GM21723 (cell line): ENCODE results near the gene C16orf87.

Source experiments
- ATAC-seq: cut with Tn5 transposase; IDR thresholded peaks from one replicate; pipeline ENCODE4 v1.9.1; 2021; ENCODE audit warnings: mild to moderate bottlenecking, moderate library complexity; ENCODE audit not compliant: unreplicated experiment

The C16orf87 gene

DNA sequence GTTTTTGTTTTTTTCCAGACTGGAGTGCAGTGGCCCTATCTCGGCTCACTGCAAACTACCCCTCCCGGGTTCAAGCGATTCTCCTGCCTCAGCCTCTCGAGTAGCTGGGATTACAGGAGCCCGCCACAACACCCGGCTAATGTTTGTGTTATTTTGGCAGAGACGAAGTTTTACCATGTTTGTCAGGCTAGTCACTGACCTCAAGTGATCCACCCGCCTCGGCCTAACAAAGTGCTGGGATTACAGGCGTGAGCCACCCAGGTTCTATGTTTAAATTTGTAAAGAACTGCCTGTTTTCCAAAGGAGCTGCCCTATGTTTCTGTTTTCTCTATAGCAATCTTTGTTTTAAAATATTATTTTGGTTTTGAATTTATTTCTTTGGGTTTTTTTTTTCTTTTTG is 13.8 kb upstream of the C16orf87 start:
- ATAC-seq, result no peak

DNA sequence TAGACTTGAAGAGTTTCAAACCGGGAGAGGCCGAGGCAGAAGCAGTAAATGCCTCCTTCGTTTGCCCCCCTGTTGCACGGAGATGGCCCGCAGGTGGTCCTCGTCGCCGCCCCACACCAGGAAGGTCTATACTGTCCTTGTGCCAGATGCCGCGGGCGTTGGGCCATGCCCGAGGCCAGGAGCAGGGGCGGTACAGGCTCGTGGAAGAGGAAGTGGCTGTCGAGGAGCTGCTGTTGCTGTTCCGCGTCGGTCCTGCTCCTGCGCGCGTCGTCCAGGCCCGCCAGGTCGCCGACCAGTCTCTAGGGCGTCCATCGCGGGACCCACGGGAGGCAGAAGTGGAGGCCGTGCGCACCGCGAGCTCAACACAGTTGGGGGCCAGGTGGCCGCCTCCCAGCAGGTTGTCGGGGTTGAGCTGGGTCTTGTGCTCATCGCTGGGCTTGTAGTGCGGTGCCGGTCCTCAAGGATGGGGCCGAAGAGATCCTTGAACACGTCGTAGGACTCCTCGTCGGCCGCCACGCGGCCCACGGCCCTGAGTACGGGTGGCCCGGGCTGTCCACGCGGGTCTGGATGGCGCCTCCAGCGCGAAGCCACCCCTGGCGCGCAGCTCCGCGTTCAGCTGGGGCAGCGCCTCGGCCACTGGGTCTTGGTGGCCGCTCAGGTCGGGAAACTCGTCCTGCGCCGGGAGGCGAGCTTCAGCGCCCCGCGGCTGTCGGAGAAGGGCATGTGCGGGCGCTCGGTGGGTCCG is 13.1 kb upstream of the C16orf87 start:
- ATAC-seq, result no peak

DNA sequence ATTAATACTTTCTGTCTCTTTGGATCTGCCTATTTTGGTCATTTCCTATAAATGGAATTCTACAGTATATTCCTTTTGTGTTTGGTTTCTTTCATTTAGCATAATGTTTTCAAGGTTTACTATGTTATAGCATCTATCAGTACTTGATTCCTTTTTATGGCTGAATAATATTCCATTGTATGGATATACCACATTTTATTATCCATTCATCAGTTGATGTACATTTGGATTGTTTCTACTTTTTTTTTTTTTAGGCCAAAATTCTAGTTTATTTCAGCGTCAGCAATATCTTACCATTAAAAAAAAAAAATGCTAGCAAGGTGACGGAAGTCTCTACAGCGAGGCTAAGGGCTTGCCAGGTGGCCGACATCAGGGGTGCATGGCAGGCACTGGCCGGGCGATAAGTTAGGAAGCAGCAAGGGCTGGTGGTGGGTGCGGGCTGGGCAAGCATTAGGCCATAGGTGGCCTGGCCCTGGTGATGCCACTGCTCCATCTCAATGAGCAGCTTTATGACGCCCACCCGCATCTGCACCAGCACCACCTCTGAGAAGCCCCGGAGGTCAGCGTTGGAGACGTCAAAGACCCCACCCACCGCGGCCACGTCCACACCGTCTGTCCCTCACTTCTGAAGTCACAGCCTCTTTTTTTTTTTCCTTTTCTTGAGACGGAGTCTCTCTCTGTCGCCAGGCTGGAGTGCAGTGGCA is 11.4 kb upstream of the C16orf87 start:
- ATAC-seq, result no peak

DNA sequence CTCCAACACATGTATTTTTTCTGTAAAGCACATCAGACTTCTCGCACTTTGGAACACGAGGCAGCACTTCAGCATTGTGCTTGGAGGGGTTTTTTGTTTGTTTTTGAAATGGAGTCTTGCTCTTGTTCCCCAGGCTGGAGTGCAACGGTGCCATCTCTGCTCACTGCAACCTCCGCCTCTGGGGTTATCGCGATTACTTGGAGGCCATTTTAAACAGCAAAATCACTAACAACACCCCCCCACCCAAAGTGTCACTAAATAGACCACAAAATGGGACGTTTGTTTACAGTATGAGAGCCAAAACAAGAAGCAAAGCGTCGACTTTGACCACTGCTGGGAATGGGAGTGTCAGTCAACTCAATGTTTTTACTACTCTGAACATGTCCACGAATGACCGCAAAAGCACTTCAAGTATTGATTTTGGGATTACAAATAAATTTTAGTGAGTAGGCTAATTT is 9.0 kb upstream of the C16orf87 start:
- no peak for ATAC-seq

DNA sequence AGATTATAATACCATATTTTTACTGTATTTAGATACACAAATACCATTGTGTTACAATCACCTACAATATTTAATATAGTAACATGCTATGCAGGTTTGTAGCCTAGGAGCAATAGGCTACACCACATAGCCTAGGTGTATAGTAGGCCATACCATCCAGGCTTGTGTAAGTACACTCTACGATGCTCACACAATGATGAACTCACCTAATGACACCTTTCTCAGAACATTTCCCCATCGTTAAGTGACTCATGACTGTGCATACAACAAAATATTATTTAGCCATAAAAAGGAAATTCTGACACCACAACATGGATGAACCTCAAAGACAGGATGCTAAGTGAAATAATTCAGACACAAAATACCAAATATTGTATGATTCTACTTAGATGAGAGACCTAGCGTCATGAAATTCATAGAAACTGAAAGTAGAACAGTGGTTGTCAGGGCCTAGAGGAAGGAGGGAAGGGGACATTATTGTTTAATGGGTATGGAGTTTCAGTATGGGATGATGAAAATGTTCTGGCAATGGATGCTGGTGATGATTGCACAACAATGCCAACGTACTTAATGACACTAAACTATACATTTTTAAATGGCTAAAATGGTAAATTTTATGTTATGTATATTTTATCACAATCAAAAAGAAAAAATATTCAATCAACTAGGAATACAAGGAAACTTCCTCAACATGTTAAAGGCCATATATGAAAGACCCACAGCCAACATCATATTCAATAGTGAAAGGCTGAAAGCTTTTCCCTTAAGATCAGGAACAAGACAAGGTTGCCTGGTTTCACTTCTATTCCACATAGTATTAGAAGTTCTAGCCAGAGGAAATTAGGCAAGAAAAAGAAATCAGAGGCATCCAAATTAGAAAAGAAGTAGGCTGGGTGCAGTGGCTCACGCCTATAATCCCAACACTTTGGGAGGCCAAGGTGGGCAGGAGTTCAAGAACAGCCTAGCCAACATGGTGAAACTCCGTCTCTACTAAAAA is 5.9 kb upstream of the C16orf87 start:
- no peak for ATAC-seq

DNA sequence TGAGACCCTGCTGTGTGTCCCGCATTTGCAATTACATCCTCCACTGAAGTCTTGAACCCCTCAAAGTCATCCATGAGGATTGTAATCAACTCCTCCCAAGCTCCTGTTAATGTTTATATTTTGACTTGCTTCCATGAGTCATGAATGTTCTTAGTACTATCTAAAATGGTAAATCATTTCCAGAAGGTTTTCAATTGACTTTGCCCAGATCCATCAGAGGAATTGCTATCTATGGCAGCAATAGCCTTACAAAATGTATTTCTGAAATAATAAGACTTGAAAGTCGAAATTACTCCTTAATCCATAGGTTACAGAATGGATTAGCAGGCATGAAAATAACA is 2.5 kb upstream of the C16orf87 start:
- ATAC-seq, result no peak

DNA sequence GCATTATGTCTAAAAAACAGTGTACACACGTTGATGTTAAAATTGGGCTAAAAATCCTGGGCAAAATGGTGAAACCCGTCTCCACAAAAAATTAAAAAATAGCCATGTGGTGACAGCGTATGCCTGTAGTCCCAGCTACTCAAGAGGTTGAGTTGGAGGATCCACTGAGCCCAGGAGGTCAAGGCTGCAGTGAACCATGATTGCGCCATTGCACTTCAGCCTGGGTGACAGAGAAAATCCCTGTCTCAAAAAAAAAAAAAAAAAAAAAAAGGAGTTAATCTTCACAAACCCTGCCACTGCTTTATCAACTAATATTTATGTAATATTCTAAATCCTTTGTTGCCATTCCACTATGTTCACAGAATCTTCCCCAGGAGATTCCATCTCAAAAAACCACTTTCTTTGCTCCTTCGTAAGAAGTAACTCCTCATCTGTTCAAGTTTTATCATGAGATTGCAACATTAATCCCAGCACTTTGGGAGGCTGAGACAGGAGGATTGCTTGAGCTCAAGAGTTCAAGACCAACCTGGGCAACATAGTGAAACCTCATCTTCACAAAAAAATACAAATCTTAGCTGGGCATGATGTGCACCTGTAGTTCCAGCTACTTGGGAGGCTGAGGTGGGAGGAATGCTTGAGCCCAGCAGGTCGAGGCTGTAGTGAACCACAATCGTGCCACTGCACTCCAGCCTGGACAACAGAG is 1.9 kb upstream of the C16orf87 start:
- no peak for ATAC-seq

DNA sequence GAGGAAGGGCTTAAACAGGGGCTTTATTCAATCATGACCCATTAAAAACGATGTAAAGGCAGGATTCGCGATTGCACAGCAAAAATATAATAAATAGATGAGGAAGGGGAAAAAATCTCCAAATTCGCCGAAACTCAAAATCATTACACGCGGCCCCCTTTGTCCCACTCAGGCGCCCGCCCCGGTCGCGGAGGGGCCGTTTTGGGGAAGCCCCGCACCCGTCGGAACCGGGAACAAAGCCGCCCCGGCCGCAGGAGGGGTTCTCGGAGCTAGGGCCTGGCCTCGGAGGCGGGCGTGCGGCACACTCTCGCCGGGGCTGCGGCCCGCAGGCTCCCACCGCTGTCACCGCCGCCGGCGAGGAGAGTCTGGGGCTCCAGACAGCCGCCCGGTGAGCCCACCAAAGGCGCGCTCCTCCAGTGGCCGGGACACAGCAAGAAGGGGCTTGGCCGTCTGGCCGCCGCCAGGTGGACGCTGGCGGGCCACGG is 521 bp downstream of the C16orf87 start:
- ATAC-seq, result peak; percentile 24

DNA sequence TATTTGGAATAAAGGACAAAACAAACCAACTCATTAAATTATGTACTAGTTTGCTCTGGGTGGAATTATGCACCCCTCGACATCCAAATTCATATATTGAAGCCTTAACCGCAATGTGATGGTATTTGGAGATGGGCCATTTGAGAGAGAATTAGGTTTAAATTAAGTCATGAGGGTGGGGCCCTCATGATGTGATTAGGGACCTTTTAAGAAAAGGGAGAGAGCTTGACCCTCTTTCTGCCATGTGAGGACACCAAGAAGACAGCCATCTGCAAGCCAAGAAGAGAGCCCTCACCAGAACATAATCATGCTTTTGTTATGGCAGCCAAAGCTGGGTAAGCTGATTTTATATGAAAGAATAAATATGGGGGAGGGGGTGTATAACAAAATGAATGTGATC is 2.0 kb downstream of the C16orf87 start:
- ATAC-seq, result no peak

DNA sequence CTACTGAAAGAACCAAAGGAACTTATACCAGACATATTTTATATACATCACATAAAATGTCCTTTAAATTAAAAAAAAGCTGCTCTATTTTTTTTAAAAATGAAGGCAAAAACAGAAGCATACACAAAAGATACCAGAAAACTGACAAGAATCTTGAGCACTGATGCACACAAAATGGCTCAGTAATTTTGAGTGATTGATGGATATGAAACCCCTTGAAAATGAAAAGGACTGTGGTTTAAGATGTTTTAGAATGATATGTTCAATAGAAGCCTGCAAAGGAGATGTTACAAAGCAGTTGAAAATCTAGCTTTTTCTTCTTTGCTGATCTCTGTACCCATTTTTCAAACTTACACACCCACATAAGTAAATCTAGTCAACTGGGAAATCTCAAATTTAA is 2.7 kb downstream of the C16orf87 start:
- ATAC-seq, result no peak

DNA sequence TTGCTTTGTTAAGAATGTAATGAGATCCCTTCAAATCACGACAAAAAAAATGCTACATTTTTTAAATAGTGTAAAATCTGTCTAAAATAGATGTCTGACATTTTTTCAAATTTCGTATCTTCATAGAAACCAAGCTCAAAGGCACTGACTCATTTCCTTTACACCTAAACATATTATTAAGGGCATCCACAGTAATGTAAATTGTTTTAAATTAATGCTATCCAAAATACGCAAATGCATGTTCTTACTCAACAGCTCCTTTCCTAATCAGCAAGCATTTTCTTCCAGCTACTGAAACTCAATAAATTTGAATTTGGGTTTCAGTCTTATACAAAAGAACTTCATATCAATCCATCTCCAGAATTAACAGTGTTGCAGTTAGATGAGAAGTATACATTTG is 4.3 kb downstream of the C16orf87 start:
- no peak for ATAC-seq

DNA sequence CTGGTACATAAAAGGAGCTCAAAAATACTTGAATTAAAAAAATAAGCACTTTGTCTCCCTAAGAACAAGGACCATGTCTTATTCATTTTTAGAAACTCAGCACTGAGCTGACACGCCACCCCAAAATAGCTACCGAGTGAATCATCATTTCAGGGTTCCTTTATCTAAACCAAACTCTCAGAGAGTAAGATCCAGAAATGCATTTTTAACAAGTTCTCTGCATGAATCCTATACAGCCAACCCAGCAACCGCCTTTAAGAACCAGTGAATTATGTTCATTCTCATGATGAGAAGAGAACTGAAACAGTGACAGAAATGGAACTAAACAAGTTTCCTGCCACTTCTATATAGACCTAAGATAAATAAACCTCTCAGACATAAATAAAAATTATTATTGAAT is 8.7 kb downstream of the C16orf87 start:
- ATAC-seq, result peak; percentile 84

DNA sequence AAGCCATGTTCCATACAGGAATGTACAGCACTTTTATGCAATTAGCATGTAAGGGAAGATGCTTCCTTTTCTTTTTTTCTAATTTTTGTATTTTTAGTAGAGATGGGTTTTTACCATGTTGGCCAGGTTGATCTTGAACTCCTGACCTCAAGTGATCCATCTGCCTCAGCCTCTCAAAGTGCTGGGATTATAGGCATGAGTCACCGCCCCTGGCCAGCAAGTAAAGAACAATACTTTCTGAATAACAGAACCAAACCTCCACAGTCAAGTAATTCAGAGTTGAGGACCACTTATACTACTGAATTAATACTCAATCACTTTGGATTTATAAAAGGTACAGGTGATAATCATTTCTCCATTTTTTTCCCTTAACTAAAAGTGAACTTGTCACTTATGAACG is 13.0 kb downstream of the C16orf87 start:
- ATAC-seq, result no peak

DNA sequence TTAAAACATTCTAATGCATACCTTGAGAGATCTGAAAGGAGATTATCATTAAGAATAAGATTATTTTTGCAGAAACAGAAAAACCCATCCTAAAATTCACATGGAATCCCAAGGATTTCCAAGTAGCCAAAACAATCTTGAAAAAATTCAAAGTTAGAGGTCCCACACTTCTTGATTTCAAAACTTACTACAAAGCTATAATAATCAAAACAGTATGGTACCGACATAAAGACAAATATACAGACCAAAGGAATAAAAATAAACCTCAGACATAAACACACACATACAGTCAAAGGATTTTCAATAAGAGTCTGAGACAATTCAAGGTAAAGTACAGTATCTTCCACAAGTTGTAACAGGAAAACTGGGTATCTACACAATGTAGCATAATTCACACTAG is 16.2 kb downstream of the C16orf87 start:
- ATAC-seq, result no peak

DNA sequence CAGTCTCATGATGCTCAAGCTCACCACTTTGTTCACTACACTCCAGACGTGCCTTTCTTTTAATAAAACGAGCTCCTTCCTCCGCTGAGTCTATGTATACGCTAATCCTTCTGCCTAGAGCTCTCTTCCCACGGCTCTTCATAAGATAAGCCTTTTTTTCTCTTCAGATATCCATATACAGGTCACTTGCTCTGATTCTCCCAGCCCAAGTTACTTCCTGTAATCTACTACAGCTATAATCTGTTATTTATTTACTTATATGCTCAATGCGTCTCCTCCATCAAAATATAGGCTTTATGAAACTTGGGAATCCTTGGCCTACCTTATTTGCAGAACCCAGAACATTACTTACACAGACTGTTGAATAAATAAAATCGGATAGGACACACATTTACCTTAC is 17.4 kb downstream of the C16orf87 start:
- ATAC-seq, result no peak

DNA sequence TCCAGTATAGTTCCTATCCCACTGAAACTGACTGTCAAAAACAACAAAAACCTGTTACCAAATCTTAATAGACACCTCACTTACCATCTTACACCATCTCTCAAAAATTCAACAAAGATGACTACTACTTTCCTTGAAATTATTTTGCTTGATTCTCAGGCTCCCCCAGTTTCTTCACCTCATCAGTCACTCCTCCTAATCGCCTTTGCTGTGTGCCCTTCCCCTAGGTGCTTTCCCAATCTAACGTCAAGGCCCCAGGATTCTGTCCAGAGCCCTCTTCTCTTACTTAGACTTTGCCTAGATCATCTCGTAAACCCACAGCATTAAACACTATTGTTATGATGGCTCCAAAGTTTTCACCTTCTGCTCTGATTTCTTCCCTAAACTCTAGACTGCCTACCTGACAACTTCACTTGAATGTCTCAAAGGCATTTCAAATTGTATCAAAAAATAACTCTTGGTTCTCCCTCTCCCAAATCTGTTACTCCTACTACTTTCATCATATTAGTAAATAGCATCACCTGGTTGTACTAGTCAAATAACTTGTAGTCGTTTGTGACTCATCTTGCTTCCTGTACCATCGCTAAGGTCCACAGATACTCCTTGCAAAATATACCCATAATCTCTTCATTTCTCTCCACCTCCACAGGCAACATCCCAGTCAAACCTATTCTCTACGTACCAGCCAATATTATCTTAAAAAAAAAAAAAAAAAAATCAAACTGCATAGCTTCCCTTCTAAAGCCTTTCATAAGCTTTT is 18.0 kb downstream of the C16orf87 start:
- no peak for ATAC-seq

DNA sequence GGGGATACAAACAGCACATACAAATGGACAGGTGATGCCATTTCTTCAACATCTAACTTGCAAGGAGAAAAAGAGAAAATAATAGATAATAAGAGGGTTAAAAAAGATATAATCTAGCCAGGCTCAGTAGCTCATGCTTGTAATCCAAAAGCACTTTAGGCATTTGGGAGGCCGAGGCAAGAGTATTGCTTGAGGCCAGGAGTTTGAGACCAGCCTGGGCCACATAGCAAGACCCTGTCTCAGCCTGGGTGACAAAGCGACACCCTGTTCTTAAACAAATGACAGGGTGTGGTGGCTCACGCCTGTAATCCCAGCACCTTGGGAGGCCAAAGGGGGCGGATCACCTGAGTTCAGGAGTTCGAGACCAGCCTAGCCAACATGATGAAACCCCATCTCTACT is 19.3 kb downstream of the C16orf87 start:
- no peak for ATAC-seq

DNA sequence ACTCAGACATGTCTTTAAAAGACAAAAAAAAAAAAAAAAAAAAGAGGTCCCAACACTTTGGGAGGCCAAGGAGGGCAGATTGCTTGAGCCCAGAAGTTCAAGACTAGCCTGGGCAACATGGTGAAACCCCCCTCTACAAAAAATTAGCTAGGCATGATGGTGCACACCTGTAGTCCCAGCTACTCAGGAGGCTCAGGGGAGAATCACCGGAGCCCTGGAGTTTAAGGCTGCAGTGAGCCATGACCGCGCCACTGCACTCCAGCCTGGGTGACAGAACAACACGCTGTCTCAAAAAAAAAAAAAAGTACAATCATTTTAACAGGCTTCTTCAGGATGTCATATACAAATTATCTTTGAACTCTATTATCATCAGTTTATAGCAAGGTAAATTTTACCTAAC is 22.0 kb downstream of the C16orf87 start:
- ATAC-seq, result peak; percentile 79

DNA sequence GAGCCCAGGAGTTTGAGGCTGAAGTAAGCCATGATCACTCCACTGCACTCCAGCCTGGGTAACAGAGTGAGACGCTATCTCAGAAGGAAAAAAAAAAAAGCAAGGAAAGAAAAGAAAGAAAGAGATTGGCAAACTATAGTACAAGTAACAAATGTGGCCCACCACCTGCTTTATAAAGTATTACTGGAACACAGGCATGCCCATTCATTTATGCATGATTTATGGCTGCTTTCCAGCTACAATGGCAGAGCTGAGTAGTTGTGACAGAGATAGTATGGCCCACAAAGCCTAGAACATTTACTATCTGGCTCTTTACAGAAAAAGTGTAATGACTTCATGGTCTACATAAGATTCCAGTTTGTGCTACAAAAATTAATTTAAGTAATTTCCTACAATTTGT is 23.6 kb downstream of the C16orf87 start:
- ATAC-seq, result no peak

DNA sequence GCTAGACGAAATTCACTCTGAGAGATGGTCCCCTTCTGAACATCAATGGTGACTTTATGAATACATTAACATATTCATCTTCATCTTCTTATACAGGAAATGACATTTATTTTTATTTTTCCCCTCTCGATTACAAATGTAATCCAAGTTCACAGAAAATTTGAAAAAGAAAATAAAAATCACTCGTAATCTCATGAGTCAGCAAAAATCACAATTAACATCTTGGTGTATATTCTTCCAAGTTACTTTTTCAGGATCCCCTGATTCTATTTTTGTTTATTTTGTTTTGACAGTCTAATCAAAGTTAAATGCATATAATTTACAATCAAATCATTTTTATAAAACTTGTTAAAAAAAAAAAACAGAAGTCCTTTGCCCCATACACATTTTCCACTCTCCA is 27.6 kb downstream of the C16orf87 start:
- ATAC-seq, result no peak
